ENCODE measurements around the gene ESPNL.

DNA sequence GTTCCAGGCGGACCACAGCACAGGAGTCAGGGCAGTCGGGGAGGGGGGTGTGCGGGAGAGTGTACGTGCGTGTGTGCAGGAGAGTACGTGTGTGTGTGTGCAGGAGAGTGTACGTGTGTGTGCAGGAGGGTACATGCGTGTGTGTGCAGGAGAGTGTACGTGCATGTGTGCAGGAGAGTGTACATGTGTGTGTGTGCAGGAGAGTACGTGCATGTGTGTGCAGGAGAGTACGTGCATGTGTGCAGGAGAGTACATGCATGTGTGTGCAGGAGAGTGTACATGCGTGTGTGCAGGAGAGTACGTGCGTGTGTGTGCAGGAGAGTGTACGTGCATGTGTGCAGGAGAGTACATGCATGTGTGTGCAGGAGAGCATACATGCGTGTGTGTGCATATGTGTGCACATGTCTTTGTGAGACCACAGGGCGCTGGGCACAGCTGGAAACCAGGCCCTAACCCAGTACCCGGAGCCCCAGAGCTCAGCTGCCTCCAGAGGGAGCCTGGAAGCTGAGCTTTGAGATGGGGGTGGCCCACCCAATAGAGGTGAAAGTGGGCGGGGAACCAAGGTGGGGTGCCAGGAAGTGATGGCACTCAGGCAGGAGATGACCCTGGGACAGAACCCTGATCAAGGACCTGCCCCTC lies 24.5 kb downstream of the ESPNL start:
- TF ChIP-seq, protein P1, sequence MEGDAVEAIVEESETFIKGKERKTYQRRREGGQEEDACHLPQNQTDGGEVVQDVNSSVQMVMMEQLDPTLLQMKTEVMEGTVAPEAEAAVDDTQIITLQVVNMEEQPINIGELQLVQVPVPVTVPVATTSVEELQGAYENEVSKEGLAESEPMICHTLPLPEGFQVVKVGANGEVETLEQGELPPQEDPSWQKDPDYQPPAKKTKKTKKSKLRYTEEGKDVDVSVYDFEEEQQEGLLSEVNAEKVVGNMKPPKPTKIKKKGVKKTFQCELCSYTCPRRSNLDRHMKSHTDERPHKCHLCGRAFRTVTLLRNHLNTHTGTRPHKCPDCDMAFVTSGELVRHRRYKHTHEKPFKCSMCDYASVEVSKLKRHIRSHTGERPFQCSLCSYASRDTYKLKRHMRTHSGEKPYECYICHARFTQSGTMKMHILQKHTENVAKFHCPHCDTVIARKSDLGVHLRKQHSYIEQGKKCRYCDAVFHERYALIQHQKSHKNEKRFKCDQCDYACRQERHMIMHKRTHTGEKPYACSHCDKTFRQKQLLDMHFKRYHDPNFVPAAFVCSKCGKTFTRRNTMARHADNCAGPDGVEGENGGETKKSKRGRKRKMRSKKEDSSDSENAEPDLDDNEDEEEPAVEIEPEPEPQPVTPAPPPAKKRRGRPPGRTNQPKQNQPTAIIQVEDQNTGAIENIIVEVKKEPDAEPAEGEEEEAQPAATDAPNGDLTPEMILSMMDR (IDR thresholded peaks at IDR 0.05), result no peak
- TF ChIP-seq POLR2A (IDR thresholded peaks at IDR 0.05), result no peak
- no peak for TF ChIP-seq EP300 (IDR thresholded peaks at IDR 0.05)
